RPMI8226 (cell line): ENCODE results near the gene RNF138.
"Not testable (repeated sequence)": the region's sequence is repeated elsewhere in the genome, so short reads cannot be mapped to it uniquely, and the experiment has no call there.

ENCODE experiments used
- DNase-seq: peaks from one replicate; pipeline ENCODE4 v3.0.0-alpha.2; 2015

RNF138 gene

GRCh38 chr18:32096946-32097345 lies 5.3 kb downstream of the RNF138 start:
- DNase-seq = no peak

- no peak for DNase-seq
Observed at GRCh38 chr18:32104516-32104915, 12.8 kb downstream of the RNF138 start.

GRCh38 chr18:32110005-32110404 lies 18.3 kb downstream of the RNF138 start:
- DNase-seq = no peak

GRCh38 chr18:32111706-32112105 lies 20.0 kb downstream of the RNF138 start:
- DNase-seq = no peak

GRCh38 chr18:32112826-32113225 lies 21.2 kb downstream of the RNF138 start:
- DNase-seq = no peak

- no peak for DNase-seq
Observed at GRCh38 chr18:32114293-32114942, 22.7 kb downstream of the RNF138 start.

- no peak for DNase-seq
Observed at GRCh38 chr18:32122039-32122438, 30.4 kb downstream of the RNF138 start.

- DNase-seq = no peak
Observed at GRCh38 chr18:32126538-32126937, 34.9 kb downstream of the RNF138 start.

- no peak for DNase-seq
Observed at GRCh38 chr18:32135625-32136024, 44.0 kb downstream of the RNF138 start.

GRCh38 chr18:32138332-32138982 lies 46.8 kb downstream of the RNF138 start:
- no peak for DNase-seq

GRCh38 chr18:32139835-32140283 lies 48.2 kb downstream of the RNF138 start:
- no peak for DNase-seq

- DNase-seq = no peak
Observed at GRCh38 chr18:32148185-32148870, 56.7 kb downstream of the RNF138 start.

GRCh38 chr18:32152705-32153448 lies 61.2 kb downstream of the RNF138 start:
- DNase-seq = no peak

GRCh38 chr18:32156855-32157254 lies 65.2 kb downstream of the RNF138 start:
- no peak for DNase-seq

GRCh38 chr18:32157580-32157979 lies 65.9 kb downstream of the RNF138 start:
- no peak for DNase-seq

- DNase-seq = peak; percentile 84
Observed at GRCh38 chr18:32158108-32158624, 66.5 kb downstream of the RNF138 start.

GRCh38 chr18:32158631-32159030 lies 67.0 kb downstream of the RNF138 start:
- not testable (repeated sequence) for DNase-seq

- no peak for DNase-seq
Observed at GRCh38 chr18:32160547-32160946, 68.9 kb downstream of the RNF138 start.

- DNase-seq = no peak
Observed at GRCh38 chr18:32167980-32168730, 76.5 kb downstream of the RNF138 start.

- no peak for DNase-seq
Observed at GRCh38 chr18:32173654-32174053, 82.0 kb downstream of the RNF138 start.

GRCh38 chr18:32174719-32175118 lies 83.0 kb downstream of the RNF138 start:
- no peak for DNase-seq

- DNase-seq = no peak
Observed at GRCh38 chr18:32175265-32175664, 83.6 kb downstream of the RNF138 start.
